K562 (cell line): ENCODE measurements around the gene BAIAP3. TPM values are rescaled to one million over a fixed set of nuclear protein-coding genes. Genes with fewer than 3 reads are reported as not detected.
A peak's percentile ranks its signal among the peaks of the same experiment; 100 is the strongest.

ENCODE experiments used
- E2F3 ChIP-seq: fragments of 250-450 bp; sonication (Bioruptor Pico); IDR thresholded peaks from 2 replicates; pipeline ENCODE4 v1.4.0; 2020; ENCODE audit warnings: mild to moderate bottlenecking
- GTF2E2 ChIP-seq: fragments of 200-800 bp; sonication (Bioruptor generic); IDR thresholded peaks from 2 replicates; pipeline ENCODE4 v1.6.1; 2016; ENCODE audit warnings: missing genetic modification characterization, missing compliant biosample characterization
- HDAC2 ChIP-seq: fragments of 450-650 bp; IDR thresholded peaks from 2 replicates; pipeline ENCODE4 v1.6.1; 2016; ENCODE audit warnings: mild to moderate bottlenecking
- IRF2 ChIP-seq: sonication (generic); formaldehyde crosslinking; IDR thresholded peaks from 2 replicates; pipeline ENCODE4 v1.8.1; 2022; ENCODE audit warnings: mild to moderate bottlenecking, missing genetic modification reagents
- KDM1A ChIP-seq, 2 experiments: fragments of 450-650 bp; IDR thresholded peaks; 2 replicates each; pipeline ENCODE4 v1.6.1; 2016; ENCODE audit warnings: mild to moderate bottlenecking in 2 of 2
- MCM2 ChIP-seq: fragments of 450-650 bp; IDR thresholded peaks from 2 replicates; pipeline ENCODE4 v1.6.1; 2017; ENCODE audit warnings: low read depth, mild to moderate bottlenecking
- MECOM ChIP-seq: fragments of 250-450 bp; sonication (Bioruptor Pico); IDR thresholded peaks from 2 replicates; pipeline ENCODE4 v1.8.0; 2022; ENCODE audit warnings: inconsistent platforms
- MITF ChIP-seq: IDR thresholded peaks from 2 replicates; pipeline ENCODE4 v1.6.1; 2014; ENCODE audit warnings: antibody characterized with exemption
- MTF1 ChIP-seq: fragments of 250-450 bp; sonication (Bioruptor Pico); IDR thresholded peaks from 2 replicates; pipeline ENCODE4 v1.9.0; 2021; ENCODE audit warnings: moderate library complexity, mild to moderate bottlenecking, inconsistent platforms, borderline replicate concordance
- PCBP1 ChIP-seq: fragments of 200-400 bp; formaldehyde crosslinking; IDR thresholded peaks from 2 replicates; pipeline ENCODE4 v1.6.1; 2018; ENCODE audit warnings: mild to moderate bottlenecking, low read depth, low read length; ENCODE audit not compliant: poor library complexity, severe bottlenecking
- PHTF2 ChIP-seq: fragments of 250-450 bp; sonication (Bioruptor Pico); IDR thresholded peaks from 2 replicates; pipeline ENCODE4 v1.5.0; 2021; ENCODE audit warnings: mild to moderate bottlenecking
- POLR2H ChIP-seq: IDR thresholded peaks from 2 replicates; pipeline ENCODE4 v1.6.1; 2016; ENCODE audit warnings: missing genetic modification characterization, low read depth, mild to moderate bottlenecking, control low read depth, missing compliant biosample characterization, moderate library complexity
- RBM25 ChIP-seq: fragments of 200-400 bp; formaldehyde crosslinking; IDR thresholded peaks from 2 replicates; pipeline ENCODE4 v1.6.1; 2018; ENCODE audit warnings: low read length, low read depth, moderate library complexity; ENCODE audit not compliant: severe bottlenecking
- SMARCE1 ChIP-seq: fragments of 450-650 bp; IDR thresholded peaks from 2 replicates; pipeline ENCODE4 v1.7.1; 2016; ENCODE audit warnings: mild to moderate bottlenecking
- TOE1 ChIP-seq, 2 experiments: fragments of 450-650 bp in 1 of 2; sonication (generic) in 1 of 2; formaldehyde crosslinking in 1 of 2; IDR thresholded peaks; 2 replicates each; pipeline versions ENCODE4 v1.7.1 to v1.8.0; 2016 to 2022; ENCODE audit warnings: borderline replicate concordance in 2 of 2, mild to moderate bottlenecking in 2 of 2, antibody characterized with exemption in 1 of 2, inconsistent platforms in 1 of 2, low read depth in 1 of 2, missing genetic modification reagents in 1 of 2, moderate library complexity in 1 of 2
- ZEB2 ChIP-seq: fragments of 450-650 bp; IDR thresholded peaks from 2 replicates; pipeline ENCODE4 v1.6.1; 2016
- ZNF12 ChIP-seq: sonication (generic); formaldehyde crosslinking; IDR thresholded peaks from 2 replicates; pipeline ENCODE4 v1.4.0; 2020; ENCODE audit warnings: mild to moderate bottlenecking, missing genetic modification reagents
- polyA plus RNA-seq, 8 experiments: library from polyadenylated mRNA; depleted of rRNA in 4 of 8; stranded (reverse) in 5 of 8; unstranded in 3 of 8; fragments of >200 nt; fragmentation: Nextera tagmentation in 2 of 8; fragmentation: Illumina TruSeq in 1 of 8; extraction: Ambion mirVana in 2 of 8; extraction: Trizol in 1 of 8; gene quantifications; 2 replicates each; pipeline versions ENCODE4 v1.2.1 to v1.2.3, GENCODE V29; 2011 to 2014; ENCODE audit warnings: inconsistent platforms in 1 of 8, missing spikeins in 1 of 8
- total RNA-seq, 7 experiments: library from RNA; depleted of rRNA in 6 of 7; stranded (reverse); fragments of >200 nt in 6 of 7; fragmentation: Illumina TruSeq in 2 of 7; extraction: Trizol in 2 of 7; gene quantifications; 2 replicates each; pipeline versions ENCODE4 v1.2.1 to v1.2.3, GENCODE V29; 2011 to 2021; ENCODE audit warnings: low replicate concordance in 1 of 7
- TF ChIP-seq, protein P1 (sequence below), 2 experiments: IDR thresholded peaks in 1 of 2; conservative IDR thresholded peaks in 1 of 2; 2 replicates each; pipeline ENCODE4 v1.6.1; 2016; ENCODE audit warnings: low read depth in 2 of 2, mild to moderate bottlenecking in 1 of 2, missing compliant biosample characterization in 1 of 2, missing genetic modification characterization in 1 of 2, moderate library complexity in 1 of 2
- TF ChIP-seq, protein P2 (sequence below), 3 experiments: IDR thresholded peaks in 2 of 3; conservative IDR thresholded peaks in 1 of 3; 2 replicates each; pipeline ENCODE4 v1.5.1; 2011 to 2012; ENCODE audit warnings: low read length in 3 of 3, mild to moderate bottlenecking in 3 of 3, control low read depth in 2 of 3, improper control_type of control experiment in 1 of 3, inconsistent platforms in 1 of 3, low read depth in 1 of 3, mixed read lengths in 1 of 3, moderate library complexity in 1 of 3; ENCODE audit not compliant: insufficient read depth in 2 of 3
- TF ChIP-seq, protein P3 (sequence below): fragments of 250-450 bp; sonication (Bioruptor Pico); IDR thresholded peaks from 2 replicates; pipeline ENCODE4 v1.4.0; 2020; ENCODE audit warnings: mild to moderate bottlenecking, moderate library complexity

BAIAP3 gene
- total and polyA plus RNA-seq, 9 of the 15 experiments (the other 6 are each of a cell fraction or from before 2014, with no cell fraction given): 0.03 to 4.5 (median 0.57) TPM; not detected in 1

DNA sequence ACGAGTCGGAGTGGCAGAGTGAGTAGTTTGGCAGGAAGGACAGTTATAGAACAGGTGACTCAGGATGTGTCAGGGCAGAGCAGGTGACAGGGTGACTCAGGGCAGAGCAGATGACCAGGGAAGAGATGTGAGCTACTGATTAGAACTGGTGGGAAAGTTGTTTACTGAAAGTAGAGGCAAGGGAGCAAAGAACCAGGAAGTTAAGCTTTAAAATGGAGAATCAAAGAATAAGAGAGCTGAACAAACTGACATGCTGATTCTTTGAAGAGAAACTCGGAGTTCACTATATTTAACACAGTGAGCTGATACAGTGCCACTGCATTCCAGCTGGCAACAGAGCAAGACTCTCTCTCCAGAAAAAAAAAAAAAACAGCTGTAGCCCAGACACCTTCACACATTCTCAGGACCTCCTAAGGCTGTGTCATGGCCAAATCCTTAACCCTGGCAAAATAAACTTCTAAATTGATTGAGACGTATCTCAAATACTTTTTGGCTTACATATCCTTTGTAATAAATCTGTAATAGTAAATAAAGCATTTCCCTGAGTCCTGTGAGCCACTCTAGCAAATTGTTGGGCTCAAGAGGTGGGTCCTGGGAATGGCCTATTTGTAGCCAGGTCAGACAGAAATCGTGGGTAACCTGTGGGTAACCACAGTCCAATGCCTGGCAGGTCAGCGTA, 36.3 kb upstream of the BAIAP3 start (continued):
- TF ChIP-seq MITF (peak; percentile 98), KDM1A (IDR thresholded peaks at IDR 0.05) (peak in 1 of 2 experiments; percentile 23; a peak in 1 of 4 replicates), ZEB2 (peak; percentile 99), IRF2 (CRISPR knock-in tag) (no peak), SMARCE1 (peak; percentile 96), MECOM (peak; percentile 35; the same call in 1 of the 2 replicates), HDAC2 (peak; percentile 56; the same call in 1 of the 2 replicates), TOE1 (IDR thresholded peaks at IDR 0.05; ENCODE audit: borderline replicate concordance) (peak; percentile 95), TOE1 (CRISPR knock-in tag; IDR thresholded peaks at IDR 0.05; ENCODE audit: borderline replicate concordance, low read depth) (no peak), PCBP1 (no peak), MTF1 (CRISPR knock-in tag) (no peak), MCM2 (no peak), E2F3 (no peak), GTF2E2 (tag) (peak; percentile 35; the same call in 1 of the 2 replicates), RBM25 (no peak), ZNF12 (CRISPR knock-in tag) (no peak), POLR2H (tag) (no peak), PHTF2 (CRISPR knock-in tag) (no peak)
- TF ChIP-seq, protein P1, sequence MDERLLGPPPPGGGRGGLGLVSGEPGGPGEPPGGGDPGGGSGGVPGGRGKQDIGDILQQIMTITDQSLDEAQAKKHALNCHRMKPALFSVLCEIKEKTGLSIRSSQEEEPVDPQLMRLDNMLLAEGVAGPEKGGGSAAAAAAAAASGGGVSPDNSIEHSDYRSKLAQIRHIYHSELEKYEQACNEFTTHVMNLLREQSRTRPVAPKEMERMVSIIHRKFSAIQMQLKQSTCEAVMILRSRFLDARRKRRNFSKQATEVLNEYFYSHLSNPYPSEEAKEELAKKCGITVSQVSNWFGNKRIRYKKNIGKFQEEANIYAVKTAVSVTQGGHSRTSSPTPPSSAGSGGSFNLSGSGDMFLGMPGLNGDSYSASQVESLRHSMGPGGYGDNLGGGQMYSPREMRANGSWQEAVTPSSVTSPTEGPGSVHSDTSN (CRISPR knock-in tag; IDR thresholded peaks at IDR 0.05; ENCODE audit: low read depth): no peak
- TF ChIP-seq, protein P1 (tag; conservative IDR thresholded peaks at IDR 0.05; ENCODE audit: low read depth): 0 out of 2 replicates have a peak, but pooled peaks have one; percentile 15
- TF ChIP-seq, protein P2, sequence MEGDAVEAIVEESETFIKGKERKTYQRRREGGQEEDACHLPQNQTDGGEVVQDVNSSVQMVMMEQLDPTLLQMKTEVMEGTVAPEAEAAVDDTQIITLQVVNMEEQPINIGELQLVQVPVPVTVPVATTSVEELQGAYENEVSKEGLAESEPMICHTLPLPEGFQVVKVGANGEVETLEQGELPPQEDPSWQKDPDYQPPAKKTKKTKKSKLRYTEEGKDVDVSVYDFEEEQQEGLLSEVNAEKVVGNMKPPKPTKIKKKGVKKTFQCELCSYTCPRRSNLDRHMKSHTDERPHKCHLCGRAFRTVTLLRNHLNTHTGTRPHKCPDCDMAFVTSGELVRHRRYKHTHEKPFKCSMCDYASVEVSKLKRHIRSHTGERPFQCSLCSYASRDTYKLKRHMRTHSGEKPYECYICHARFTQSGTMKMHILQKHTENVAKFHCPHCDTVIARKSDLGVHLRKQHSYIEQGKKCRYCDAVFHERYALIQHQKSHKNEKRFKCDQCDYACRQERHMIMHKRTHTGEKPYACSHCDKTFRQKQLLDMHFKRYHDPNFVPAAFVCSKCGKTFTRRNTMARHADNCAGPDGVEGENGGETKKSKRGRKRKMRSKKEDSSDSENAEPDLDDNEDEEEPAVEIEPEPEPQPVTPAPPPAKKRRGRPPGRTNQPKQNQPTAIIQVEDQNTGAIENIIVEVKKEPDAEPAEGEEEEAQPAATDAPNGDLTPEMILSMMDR (IDR thresholded peaks at IDR 0.05 in 2 of 3, conservative IDR thresholded peaks at IDR 0.05 in 1 of 3; ENCODE audit: insufficient read depth in 2 of 3, low read depth in 1 of 3, low read length in 3 of 3): no peak
- TF ChIP-seq, protein P3, sequence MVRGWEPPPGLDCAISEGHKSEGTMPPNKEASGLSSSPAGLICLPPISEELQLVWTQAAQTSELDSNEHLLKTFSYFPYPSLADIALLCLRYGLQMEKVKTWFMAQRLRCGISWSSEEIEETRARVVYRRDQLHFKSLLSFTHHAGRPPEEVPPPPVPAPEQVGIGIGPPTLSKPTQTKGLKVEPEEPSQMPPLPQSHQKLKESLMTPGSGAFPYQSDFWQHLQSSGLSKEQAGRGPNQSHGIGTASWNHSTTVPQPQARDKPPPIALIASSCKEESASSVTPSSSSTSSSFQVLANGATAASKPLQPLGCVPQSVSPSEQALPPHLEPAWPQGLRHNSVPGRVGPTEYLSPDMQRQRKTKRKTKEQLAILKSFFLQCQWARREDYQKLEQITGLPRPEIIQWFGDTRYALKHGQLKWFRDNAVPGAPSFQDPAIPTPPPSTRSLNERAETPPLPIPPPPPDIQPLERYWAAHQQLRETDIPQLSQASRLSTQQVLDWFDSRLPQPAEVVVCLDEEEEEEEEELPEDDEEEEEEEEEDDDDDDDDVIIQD: no peak
